HG03064 (cell line): Measurements from ENCODE around the gene GALNTL6.

Experiments
- ATAC-seq: cut with Tn5 transposase; IDR thresholded peaks from one replicate; pipeline ENCODE4 v1.9.1; 2021; ENCODE audit warnings: low read depth; ENCODE audit not compliant: unreplicated experiment

GALNTL6 gene

GRCh38 chr4:172992648-172993378 lies 1179.6 kb downstream of the GALNTL6 start:
- ATAC-seq = no peak

- ATAC-seq = no peak
These were observed 1182.0 kb downstream of the GALNTL6 start for GRCh38 chr4:172995161-172995560.

DNA sequence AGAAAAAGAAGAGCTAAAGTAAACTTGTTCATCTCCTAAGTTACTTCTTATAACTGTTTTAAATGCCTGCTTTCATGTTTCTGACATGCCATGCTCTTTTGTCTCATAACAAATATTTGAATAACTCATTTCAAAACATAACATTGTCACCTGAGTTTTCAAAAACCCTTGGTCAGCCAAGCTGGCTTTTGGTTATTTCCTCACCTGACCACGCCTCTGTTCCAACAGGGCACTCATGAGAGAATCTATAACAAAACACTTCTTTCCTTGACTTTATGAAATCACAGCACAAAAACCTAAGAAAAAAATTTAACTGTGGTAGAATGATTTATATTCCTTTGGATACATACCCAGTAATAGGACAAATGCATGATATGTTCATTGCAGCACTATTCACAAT lies 1182.5 kb downstream of the GALNTL6 start:
- no peak for ATAC-seq

DNA sequence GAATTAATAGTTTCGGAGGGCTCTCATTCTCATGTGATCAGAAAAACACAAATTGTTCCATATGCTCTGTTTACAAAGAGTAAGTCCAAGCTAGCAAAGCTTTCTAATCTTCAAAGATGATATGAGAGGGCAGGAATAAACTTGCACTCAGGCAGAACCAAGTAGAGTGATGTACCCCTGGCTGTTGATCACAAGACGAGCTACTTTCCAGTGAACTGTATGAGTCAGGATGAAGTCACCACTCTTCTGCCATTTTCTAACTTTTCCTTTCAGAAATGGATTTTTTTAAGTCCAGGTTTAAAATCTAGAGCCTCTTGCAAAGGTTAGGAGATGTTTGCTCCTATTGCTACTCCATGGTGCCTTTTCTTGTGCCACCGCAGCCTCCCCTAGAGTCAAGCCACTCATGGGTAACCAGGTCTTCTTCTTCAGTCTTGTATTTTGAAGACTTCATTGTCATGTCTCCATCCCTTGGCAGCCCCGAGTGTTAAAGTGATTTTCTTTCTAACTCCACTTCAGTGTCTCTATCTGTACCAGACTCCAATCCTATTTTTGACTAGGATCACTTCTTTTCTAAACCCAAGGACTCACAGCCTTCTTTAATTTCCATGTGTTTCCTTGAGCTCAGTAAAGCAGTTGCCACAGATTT lies 1183.5 kb downstream of the GALNTL6 start:
- ATAC-seq = no peak

DNA sequence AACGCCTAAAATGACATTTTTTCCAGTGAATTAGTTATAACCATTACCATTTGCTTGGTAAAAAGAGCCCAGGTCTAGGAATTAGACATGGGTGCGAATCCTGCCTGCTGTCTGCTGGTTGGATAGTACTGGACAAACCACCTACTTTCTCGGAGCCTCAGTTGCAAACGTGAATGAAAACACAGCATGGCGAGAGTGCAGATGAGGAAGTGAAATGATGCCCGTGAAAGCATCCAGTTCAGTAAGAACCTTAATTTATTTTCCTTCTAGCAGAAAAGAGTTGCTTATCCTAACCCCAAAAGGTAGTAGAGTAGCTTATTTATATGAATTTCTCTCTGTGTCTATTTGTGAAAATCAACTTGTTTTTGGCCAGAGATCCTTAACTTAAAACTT lies 1184.0 kb downstream of the GALNTL6 start:
- no peak for ATAC-seq

- ATAC-seq = no peak
These were observed 1184.7 kb downstream of the GALNTL6 start for GRCh38 chr4:172997856-172998255.

DNA sequence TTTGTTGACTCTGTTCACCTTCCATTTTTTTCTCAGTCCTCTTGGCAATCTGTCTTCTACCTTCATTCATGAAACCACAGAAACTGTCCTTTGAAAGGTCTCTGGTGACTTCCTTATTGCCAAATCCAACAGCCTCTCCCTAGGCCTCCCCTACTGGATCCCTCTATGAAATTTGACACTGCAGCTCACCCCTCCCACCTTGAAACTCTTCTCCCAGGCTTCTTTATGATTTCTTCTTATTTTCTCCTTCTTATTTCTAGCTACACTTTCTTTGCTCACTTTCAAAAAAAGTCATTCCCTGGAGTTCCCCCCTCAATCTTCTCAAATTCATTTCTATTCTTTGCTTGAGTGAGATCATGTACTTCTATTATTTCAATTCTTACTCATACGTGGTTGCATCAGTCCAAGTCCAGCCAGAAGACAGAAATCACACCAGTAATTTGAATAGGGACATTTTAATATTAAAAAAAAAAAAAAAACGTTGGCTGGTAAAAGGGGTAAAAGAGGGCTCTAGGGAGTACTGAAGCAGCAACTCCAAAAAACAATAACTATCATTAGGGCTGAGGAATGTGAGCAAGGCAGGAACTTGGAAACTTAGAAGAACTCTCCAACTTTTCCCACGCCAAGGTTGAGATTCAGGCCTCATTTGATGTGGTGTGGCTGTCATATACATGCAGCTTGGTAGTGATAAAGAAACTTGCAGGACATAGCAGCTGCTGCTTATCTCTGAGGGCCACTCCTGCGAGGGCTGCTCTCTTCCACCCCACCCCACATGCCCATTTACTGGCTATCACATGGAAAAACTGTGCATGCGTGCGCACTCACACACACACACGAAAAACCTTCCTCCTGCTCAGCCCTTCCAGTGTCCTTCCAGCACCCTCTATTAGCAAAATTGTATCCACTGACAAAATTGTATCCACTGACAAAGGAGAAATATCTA lies 1185.6 kb downstream of the GALNTL6 start:
- no peak for ATAC-seq

DNA sequence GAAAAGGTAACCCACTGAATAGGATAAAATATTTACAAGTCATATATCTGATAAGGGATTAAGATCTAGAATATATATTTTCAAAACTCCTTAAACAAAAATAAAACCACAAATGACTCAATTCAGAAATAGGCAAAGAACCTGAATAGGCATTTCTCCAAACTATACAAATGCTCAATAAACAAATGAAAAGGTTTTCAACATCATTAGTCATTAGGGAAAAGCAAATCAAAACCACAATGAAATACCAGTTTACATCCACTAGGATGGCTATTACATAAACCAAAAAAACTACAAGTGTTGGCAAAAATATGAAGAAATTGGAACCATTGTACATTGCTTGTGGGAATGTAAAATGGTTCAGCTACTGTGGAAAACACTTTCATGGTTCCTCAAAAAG lies 1188.4 kb downstream of the GALNTL6 start:
- no peak for ATAC-seq

DNA sequence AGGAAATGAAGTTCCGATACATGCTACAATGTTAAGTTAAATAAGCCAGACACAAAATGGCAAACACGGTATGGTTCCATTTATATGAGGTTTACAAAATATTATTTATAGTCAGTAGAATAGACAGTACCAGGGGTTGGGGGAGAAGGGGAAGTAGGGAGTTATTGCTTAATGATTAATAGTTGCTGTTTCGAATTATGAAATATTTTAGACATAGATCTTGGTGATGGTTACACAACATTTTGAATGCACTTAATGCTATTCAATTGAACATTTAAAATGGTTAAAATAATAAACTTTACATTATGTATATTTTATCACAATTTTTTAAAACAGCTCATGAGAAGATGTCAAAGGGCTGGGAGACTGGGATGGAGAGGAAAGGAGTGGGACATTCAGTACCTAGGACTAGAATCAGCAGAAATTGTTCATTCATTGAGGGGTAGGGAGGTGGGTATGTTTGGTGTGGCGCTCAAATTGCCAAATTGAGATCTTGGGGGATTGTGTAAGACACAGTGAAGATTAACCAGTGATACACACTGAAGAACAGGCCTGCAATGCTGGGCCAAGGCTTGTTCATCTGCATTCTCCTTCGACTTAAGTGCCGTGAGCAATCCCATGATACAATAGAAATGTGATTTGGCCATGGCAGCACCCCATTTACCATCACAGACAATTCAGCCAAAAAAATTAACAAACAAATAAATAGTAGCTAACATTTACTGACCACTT lies 1189.8 kb downstream of the GALNTL6 start:
- ATAC-seq = no peak

- no peak for ATAC-seq
These were observed 1192.9 kb downstream of the GALNTL6 start for GRCh38 chr4:173005912-173006633.

DNA sequence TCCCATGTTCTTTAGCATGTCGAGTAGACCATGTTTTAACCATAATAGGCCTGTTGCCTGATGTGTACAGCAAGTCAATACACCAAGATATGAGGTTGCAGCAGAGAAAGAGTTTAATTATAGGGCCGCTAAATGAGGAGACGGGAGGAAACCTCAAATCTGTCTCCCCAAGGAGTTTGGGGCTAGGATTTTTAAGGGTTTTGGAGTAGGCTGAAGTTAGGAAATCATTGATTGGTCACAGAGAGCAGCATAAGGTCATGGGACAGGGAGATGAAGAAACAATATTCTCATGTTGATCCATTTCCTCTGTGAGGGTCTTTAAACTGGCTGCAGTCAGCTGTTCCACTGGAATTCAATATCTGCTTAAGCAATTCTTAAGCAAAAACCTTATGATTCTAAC lies 1195.2 kb downstream of the GALNTL6 start:
- no peak for ATAC-seq

DNA sequence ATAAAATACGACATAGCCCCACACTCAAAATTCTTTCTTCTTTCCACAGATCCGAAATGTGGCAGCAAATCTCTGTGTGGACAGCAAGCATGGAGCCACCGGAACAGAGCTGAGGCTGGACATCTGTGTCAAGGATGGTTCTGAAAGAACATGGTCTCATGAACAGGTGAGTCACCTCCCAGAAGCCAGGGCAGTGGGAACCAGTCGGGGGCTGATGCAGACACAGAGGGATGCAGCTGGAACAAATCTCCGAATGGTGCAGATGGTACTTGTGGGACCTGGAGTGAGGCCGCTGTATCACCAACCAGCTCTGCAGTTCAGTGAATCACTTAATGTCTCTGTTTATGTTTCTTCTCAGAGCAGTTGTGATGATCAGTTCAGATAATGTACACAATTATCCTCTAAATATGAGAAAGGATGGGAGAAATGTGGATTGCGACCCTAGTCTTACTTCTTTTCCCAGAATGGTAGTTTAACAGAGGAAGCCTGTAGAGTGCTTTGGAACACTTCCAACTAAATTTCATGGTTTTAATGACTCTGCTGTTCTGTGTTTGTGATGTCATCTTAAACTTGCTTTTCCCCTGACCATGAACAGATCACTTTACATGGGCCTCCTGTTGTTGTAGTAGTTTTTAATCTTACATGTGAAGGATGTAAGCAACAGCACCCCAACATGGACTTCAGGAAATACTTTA lies 1196.1 kb downstream of the GALNTL6 start:
- ATAC-seq = no peak

GRCh38 chr4:173012608-173013007 lies 1199.4 kb downstream of the GALNTL6 start:
- ATAC-seq = no peak

DNA sequence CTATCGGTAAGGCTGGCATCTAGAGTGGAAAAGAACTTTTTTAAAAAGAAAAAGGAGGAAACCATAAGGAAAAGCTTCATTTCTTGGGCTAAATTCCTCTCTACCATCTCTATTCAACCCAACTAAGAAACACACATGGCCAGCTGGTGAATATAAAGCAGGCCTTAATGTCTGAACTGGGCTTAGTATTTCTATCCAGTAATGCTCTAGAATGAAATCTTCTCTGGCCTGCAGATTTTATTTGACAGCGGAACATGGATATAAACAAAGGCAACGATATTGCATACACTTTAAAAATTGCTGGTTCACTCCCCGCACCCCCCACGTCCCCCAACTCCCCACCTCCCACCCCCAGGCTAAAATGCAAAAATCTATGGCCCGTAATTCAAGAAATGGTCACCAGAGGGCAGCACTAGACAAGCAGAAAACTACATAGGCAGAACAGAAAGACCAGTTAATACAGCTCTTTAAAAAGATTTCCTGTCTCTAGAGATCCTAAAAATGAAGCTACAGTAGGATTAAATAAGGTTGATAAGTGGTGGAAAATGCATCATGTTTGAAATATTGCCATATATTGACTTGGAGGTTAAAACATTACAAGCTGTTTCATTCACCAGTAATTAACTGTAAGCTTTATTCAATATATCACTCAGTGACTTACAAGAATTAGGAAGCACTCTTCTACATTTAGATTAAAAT lies 1200.2 kb downstream of the GALNTL6 start:
- ATAC-seq = no peak

DNA sequence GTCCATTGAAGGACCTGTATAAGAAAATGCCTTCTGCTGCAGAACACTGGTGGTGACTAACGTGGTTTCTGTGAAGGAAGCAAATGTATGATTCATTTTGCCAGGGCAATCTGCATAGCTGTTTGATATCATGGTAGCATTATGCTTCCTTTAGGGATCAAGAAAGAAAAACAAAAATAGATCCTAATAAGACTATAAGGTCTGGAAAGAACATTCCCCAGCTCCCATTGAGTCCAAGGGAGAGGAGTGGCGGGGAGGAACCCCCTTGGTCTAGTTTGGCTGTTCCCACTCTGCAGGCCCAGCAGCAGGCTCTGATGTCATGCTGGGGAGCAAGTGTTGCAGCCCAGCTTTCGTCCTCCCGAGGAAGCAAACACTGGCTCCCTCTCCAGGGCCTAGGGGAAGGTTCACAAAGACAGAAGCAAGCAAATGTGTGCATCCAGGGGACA lies 1200.9 kb downstream of the GALNTL6 start:
- no peak for ATAC-seq

GRCh38 chr4:173014836-173015235 lies 1201.6 kb downstream of the GALNTL6 start:
- no peak for ATAC-seq

DNA sequence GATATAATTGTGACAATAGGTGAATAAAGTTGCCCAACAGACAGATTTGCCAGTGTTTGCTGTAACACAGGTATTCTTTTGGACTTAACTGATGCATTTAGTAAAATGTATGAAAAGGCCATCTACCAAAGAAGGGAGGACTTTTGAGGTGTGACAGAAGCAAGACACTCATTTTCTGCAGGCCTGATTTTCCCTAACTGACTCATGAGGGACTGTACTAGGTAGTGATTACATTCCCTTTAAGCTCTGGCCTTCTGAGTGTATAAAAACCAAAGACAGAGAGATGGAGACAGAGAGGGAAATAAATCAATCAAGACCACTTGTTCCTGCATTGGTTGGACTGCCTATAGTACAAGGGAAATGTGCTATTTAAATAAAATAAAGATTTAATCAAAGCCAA lies 1204.6 kb downstream of the GALNTL6 start:
- ATAC-seq = no peak

GRCh38 chr4:173018446-173018845 lies 1205.2 kb downstream of the GALNTL6 start:
- ATAC-seq = no peak

DNA sequence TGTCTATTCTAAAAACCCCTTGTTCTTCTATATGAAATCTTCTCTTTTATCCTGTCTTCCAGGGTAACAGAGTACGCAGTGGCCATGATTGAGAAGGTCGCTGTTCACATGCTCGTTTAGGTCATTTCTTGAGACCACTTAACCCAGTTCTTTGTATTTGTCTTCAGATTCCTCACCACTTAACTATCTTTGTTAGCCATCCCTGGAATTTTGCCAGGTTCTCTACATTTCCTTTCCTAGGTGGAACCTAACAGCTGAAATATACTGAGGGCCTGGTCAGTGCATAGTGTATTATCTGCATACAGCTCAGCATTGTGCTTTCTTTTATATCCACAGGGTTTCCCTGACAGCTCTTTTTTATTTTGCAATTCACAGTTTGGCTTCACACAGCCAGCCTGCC lies 1206.5 kb downstream of the GALNTL6 start:
- no peak for ATAC-seq
